NCI-H2107 (cell line): ENCODE results near the gene C1orf216.
"Not testable (repeated sequence)": the region's sequence is repeated elsewhere in the genome, so short reads cannot be mapped to it uniquely, and the experiment has no call there.

Experiments
- DNase-seq: peaks from one replicate; lab custom pipeline; 2025; lab: John Stamatoyannopoulos, UW

Gene C1orf216

GRCh38 chr1:35706846-35707600 lies 11.7 kb downstream of the C1orf216 start:
- DNase-seq = no peak

GRCh38 chr1:35702508-35702907 lies 16.2 kb downstream of the C1orf216 start:
- DNase-seq = no peak

- not testable (repeated sequence) for DNase-seq
Measured at GRCh38 chr1:35699152-35699551, 19.5 kb downstream of the C1orf216 start.

- DNase-seq = no peak
Measured at GRCh38 chr1:35692317-35692716, 26.4 kb downstream of the C1orf216 start.

- DNase-seq = no peak
Measured at GRCh38 chr1:35691571-35692220, 27.0 kb downstream of the C1orf216 start.

- DNase-seq = peak; percentile 40
Measured at GRCh38 chr1:35691080-35691479, 27.6 kb downstream of the C1orf216 start.

- DNase-seq = not testable (repeated sequence)
Measured at GRCh38 chr1:35690103-35690502, 28.6 kb downstream of the C1orf216 start.

- DNase-seq = no peak
Measured at GRCh38 chr1:35688161-35688560, 30.5 kb downstream of the C1orf216 start.

GRCh38 chr1:35683012-35683411 lies 35.7 kb downstream of the C1orf216 start:
- no peak for DNase-seq

GRCh38 chr1:35680271-35680670 lies 38.4 kb downstream of the C1orf216 start:
- DNase-seq = no peak

- DNase-seq = no peak
Measured at GRCh38 chr1:35675773-35676172, 42.9 kb downstream of the C1orf216 start.

- DNase-seq = no peak
Measured at GRCh38 chr1:35674111-35674510, 44.6 kb downstream of the C1orf216 start.

- DNase-seq = no peak
Measured at GRCh38 chr1:35672116-35672515, 46.6 kb downstream of the C1orf216 start.

- no peak for DNase-seq
Measured at GRCh38 chr1:35668506-35668905, 50.2 kb downstream of the C1orf216 start.

GRCh38 chr1:35666916-35667315 lies 51.8 kb downstream of the C1orf216 start:
- no peak for DNase-seq

- DNase-seq = no peak
Measured at GRCh38 chr1:35666216-35666615, 52.5 kb downstream of the C1orf216 start.
